HG02763 (cell line): Measurements from ENCODE around the gene SMARCD1.

ENCODE experiments used
- ATAC-seq: cut with Tn5 transposase; IDR thresholded peaks from one replicate; pipeline ENCODE4 v1.9.1; 2021; ENCODE audit warnings: mild to moderate bottlenecking, moderate library complexity; ENCODE audit not compliant: unreplicated experiment

Gene SMARCD1

GRCh38 chr12:50056639-50056976, 28.5 kb upstream of the SMARCD1 start:
- no peak for ATAC-seq

GRCh38 chr12:50057000-50057841, 27.9 kb upstream of the SMARCD1 start, which contains the start of gene ASIC1:
Gene ASIC1, plus strand, starts transcription at chr12:50057596. Its CDS starts 1,171 bp downstream, at chr12:50058767.
- no peak for ATAC-seq

DNA sequence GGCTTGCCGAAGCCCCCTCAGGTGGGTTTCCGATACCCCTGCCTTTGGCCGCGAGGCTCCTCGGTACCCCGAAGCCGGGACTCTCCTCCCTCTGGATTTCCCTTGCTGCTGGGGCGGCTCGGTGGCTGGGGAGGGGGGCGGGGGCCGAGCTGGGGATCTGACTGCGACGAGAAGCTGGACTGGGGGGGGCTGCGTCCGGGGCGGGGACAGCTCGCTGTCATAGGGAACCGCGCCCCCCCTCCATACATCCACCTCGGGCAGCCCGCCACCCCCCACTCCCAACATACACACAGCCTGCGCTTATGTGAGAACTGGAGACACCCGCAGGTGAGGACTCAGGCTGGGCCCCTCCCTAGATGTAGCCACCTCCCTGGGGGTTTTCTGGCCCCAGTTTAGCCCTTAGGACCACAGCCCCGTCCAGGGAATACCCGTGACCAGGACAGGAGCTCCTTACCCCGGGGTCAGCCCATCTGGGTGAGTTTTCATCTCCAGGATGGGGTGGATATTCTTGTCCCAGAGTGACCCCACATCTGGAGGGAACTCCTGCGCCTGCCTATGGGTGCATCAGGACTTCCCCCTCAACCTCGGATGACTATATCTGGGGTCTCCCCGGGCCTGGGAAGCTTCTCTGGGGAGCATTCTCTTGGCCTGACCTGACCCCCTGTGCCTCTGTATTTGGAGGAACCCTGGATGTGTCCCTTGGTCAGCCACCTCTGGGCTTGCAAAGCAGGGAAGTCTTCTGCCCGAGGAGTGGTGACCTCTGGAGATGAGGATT, 27.1 kb upstream of the SMARCD1 start:
- no peak for ATAC-seq

- no peak for ATAC-seq
These were observed 26.3 kb upstream of the SMARCD1 start for GRCh38 chr12:50058743-50059312.

DNA sequence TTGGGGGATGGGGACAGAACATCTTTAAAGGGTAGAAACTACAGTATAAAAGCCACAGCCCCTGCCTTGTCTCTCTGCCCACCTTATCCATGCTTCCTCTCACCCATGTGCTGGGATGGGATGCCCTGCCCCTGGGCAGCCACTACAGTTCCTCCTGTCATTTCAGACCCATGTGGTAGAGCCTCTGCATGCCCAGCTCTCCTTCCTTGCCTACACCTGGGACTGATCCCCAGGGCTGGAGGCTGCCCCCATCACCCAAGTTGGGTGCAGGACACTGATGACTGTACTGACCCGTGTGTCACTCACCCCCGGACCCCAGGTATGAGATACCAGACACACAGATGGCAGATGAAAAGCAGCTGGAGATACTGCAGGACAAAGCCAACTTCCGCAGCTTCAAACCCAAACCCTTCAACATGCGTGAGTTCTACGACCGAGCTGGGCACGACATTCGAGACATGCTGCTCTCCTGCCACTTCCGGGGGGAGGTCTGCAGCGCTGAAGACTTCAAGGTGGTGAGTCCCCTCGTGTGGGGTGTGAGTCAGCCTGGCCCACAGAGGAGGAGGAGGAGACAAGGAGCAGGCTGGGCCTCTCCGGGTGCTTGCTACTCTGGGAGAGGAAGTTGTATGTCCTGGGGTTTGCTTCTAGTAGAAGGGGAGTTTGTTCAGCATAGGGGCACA, 25.6 kb upstream of the SMARCD1 start:
- no peak for ATAC-seq

DNA sequence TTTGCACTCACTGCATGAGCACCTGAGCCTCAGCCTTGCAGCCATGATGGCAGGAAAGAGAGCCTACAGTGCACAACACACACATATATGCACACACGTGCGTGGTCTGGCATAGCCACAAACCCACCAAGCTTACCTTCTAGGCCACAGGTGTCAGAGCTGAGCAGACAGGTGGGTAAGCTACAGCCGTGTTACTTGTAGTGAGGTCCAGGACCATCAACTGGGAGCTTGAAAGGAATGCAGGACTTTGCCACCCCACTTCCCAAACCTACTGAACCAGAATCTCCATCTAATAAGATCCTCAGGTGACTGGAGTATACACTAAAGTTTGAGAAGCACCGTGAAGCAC, 25.0 kb upstream of the SMARCD1 start:
- no peak for ATAC-seq

- no peak for ATAC-seq
These were observed 24.0 kb upstream of the SMARCD1 start for GRCh38 chr12:50061171-50061570.

DNA sequence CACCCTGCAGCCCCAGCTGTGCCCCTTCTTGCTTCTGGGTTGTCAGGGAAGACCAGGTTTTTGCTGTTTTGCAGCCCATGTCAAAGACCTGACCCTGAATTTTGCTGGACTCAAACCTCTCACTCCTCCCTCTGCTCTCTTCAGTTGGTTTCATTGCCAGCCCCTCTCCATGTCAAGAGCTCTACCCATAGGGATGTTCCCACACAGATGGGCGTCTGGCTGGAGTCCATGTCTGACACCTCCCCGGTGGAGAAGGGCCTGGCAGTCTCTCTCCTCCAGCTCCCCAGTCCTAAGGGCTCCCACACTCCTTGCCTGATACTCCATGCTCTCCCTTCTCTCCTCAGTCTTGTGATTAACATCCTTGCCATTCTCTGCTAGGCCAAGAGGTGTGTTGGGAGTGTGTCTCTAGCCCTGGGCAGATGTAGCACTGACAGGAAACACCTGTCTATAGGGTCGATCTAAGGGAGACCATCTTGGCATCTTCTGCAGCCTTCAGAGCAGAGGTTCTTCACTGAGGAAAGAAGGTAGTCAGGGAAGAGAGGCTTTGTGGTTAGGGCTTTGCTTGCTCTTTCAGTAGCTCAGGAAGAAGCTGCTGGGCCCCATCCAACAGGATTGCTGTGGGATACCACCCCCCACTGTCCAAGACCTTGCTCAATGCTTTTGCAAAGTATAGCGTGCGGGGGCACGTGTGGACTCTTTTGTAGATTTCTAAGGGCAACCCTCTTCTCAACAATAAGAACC, 23.0 kb upstream of the SMARCD1 start:
- ATAC-seq = no peak

- ATAC-seq = no peak
These were observed 22.2 kb upstream of the SMARCD1 start for GRCh38 chr12:50062728-50063460.

- ATAC-seq = no peak
These were observed 19.3 kb upstream of the SMARCD1 start for GRCh38 chr12:50065726-50066310.

DNA sequence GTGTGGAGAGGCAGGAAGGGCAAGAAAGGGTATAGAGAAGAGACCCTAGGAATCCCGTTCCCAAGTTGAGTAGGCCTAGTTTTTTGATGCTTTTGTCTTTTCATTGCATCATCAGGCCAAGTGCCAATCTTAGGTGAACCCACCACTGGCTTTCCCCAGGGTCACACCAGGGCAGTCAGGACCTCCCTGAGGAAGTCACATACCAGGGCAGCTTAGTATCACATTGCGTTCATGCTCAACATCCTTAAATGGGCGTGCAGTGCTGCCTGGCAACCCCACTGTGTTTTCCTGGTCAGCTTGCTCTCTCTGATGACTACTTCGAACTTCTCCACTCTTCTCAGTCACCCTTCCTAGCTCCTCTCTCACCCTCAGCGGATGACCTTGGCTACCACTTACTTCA, 18.7 kb upstream of the SMARCD1 start:
- no peak for ATAC-seq

- ATAC-seq = no peak
These were observed 16.1 kb upstream of the SMARCD1 start for GRCh38 chr12:50069069-50069468.

DNA sequence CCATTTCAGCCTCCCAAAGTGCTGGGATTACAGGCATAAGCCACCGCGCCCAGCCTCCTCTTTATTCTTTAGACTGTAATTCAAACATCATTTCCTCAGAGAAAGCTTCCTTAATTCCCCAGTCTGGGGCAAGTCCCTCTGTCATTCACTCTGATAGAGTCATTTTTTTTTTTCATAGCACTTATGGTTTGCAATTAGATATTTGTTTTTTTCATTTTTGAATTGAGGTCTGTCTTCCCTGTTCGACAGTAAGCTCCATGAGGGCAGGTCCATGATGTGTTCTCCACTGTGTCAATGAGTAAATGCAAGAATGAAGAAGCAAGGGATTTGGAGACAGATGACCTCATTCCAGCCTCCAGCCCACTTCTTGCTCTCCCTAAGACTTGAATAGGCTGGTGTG, 15.6 kb upstream of the SMARCD1 start:
- no peak for ATAC-seq

GRCh38 chr12:50070314-50071060, 14.7 kb upstream of the SMARCD1 start:
- no peak for ATAC-seq

DNA sequence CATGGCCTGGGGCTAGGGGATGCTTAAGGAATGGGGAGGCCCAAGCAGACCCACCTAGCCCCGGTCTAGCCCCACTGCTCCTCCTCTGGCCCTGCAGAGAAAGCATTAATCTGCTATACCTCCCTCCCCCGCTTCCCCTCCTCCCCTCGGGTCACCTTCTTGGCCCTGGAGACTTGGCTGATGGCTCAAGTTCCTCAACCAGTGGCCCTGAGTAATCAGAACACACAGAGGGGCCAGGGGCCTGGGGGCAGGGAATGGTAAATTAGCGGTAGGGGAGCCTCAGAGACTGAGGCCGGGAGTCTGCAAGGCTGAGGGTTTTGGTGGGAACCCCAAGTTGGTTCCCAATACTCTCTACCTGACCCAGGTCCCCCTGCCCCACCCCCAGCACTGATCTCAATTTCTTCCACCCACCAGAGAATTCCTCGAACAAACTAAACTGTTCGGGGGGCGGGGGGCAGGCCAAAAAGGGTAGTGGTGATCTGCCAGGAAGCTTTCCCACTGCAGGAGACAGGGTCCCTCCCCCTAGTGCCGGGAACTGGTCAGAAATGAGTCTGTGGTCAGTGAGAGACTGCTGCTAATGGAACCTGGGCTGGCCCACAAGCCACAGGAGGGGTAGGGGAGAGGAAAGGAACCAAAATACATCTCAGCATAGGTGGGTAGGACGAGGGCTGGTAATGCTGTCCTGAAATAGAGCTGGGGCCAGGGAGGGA, 12.8 kb upstream of the SMARCD1 start:
- ATAC-seq = no peak

GRCh38 chr12:50073206-50073605, 11.9 kb upstream of the SMARCD1 start:
- no peak for ATAC-seq

DNA sequence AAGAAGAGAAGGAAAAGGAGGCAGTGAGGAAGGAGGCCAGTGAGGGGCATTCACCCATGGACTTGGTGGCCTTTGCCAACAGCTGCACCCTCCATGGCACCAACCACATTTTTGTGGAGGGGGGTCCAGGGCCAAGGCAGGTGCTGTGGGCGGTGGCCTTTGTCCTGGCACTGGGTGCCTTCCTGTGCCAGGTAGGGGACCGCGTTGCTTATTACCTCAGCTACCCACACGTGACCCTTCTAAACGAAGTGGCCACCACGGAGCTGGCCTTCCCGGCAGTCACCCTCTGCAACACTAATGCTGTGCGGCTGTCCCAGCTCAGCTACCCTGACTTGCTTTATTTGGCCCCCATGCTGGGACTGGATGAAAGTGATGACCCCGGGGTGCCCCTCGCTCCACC, 11.4 kb upstream of the SMARCD1 start:
- ATAC-seq = no peak
